GOT3 (cell line): ENCODE data around the gene SHROOM1.
"Not testable (repeated sequence)": the region's sequence is repeated elsewhere in the genome, so short reads cannot be mapped to it uniquely, and the experiment has no call there.

Source experiments
- DNase-seq: peaks from one replicate; lab custom pipeline; 2025; ENCODE audit warnings: mixed read lengths; lab: John Stamatoyannopoulos, UW

Gene SHROOM1

GRCh38 chr5:132830436-132831094, at the start of gene SHROOM1:
Gene SHROOM1, minus strand, starts transcription at chr5:132830647. Its CDS starts 4,507 bp downstream, at chr5:132826140.
- peak; percentile 34 for DNase-seq

DNA sequence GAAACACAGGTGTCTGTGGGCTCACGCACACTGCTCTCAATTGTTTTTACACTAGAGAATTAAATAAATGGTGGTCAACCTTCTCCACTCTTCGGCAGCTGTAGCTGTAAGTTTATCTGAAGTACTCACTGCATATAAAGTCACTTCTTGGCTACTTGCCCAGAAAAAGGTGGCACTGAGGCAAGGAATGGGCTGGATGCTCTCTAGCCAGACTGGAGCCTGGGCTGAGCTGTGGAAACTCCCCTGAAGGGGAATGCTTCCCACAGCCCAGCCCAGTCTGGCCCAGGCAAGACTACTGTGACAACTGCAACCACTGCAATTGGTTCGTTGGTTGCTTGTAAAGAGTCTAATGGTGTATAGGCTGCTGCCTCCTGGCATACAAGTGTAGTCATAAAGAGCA, 47.5 kb upstream of the SHROOM1 start:
- DNase-seq = no peak

- DNase-seq = no peak
Measured at GRCh38 chr5:132877466-132877865, 47.0 kb upstream of the SHROOM1 start.

GRCh38 chr5:132876020-132876759, 45.7 kb upstream of the SHROOM1 start:
- DNase-seq = no peak

GRCh38 chr5:132873930-132874271, 43.5 kb upstream of the SHROOM1 start:
- no peak for DNase-seq

DNA sequence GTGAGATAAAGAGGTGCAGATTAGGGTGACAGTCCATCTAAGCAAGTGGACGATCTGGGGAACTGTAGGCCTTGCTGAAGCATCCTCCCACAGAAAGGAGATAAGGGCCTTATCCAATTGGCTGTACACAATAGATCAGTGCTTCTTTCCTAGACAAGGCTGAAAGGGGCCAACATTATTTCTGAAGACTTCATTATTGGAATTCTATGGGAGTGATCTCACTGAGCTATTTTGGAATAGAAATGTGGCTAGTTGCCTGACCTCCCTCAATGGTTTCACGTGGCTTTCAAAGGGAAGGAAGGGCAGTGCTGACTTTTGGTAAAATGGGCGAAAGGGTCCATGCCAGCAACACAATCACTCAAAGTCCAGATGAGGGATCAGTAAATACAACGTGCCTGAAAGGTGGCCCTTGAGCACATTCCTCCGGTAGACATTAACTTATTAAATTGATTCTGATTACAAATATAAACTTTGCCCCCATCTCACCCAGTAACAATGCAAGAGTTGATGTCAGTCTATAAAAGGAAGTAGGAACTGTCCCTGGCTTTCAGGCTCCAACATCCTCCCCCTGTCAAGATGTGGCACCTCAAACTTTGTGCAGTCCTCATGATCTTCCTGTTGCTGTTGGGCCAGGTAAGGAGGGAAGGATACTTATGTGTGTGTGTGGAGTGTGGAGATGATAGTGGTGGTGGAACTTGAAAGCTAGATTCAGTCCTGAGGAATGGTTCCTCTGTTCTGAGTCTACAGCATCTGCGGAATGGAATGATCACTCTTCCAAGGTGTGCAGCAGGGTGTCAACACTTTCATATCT, 42.9 kb upstream of the SHROOM1 start, which contains the start of gene LEAP2:
LEAP2 (plus strand) TSS at position 550 of the 811 bp plus-strand sequence; CDS start at position 577, 27 bp downstream.
- DNase-seq = no peak

- no peak for DNase-seq
Measured at GRCh38 chr5:132872788-132873118, 42.3 kb upstream of the SHROOM1 start.

DNA sequence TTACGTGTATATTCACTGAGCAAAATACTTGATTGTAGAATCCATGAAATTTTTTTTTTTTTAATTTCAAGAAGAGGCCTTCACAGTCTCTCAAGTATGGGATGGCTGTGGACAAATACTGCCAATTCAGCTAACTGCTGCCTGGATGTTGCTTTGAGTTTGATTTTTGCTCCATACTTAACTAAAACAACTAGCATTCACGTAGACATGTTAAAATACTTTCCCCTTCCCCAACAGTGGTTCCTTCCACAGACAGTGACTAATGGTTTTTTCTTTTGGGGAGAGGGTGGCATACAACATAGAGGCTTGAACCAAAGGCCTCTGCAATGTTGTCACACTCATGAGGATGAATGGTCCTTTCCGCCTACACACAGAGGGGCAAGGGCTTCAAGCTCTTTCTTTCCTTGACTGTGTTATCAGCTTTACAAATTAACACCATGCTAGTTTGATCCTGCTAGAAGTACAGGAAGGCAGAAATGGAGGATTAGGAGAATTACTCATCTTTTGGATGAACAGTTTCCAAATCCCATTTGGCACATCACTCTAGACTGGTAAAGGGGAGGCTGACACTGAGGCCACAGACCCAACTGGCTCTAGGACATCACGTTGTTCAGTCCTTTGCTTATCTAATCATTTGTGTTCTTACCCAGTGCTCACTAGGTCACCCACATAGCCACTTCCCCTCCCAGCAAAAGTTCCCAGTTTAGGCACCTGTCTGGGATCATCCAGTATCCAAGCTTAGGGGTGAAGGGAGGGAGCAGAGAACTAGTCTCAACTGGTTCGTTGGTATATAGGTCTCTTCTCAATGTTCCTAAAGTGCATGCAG, 41.2 kb upstream of the SHROOM1 start:
- DNase-seq = no peak

GRCh38 chr5:132870801-132871200, 40.4 kb upstream of the SHROOM1 start:
- DNase-seq = no peak

- no peak for DNase-seq
Measured at GRCh38 chr5:132868754-132869153, 38.3 kb upstream of the SHROOM1 start.

- no peak for DNase-seq
Measured at GRCh38 chr5:132867046-132867451, 36.6 kb upstream of the SHROOM1 start.

GRCh38 chr5:132866342-132867045, 36.0 kb upstream of the SHROOM1 start, which contains the start of the genes GDF9 and UQCRQ:
Gene GDF9, minus strand, starts transcription at chr5:132866469. Its CDS starts 1,936 bp downstream, at chr5:132864533.
Gene UQCRQ, plus strand, starts transcription at chr5:132866642. Its CDS starts 240 bp downstream, at chr5:132866882.
- peak; percentile 92 for DNase-seq

DNA sequence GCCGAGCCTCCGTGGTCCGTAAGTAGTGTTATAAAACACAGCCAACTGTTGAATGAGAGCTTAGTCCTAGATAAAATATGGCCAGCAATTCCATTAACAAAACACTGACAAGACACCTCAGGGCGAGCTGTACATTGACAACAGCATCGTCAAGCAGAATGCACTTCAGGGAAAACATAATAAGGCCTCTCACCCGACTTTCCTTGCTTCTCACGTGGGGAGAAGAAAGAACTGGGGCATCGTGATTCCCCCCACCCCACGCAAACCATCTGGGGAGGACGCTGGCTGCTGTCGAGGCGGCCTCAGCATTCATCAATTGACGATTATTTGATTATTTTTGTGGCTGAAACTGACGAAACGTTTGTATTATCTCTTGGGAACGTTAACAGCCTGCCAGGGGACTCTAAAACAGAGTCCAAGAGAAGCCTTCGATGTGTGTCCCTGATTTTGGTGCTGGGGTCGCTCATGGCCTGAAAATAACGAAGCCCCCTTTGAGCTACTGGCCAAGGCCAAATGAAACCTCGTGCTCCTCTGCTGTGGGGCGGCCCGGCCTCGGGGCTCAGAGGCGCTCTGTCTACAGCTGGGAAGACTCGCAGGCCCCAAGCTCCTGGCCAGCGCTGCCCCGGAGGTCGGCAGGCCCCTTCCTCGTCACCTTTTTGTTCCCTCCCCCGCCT, 35.4 kb upstream of the SHROOM1 start:
- DNase-seq = no peak

GRCh38 chr5:132860742-132861141, 30.3 kb upstream of the SHROOM1 start:
- no peak for DNase-seq

GRCh38 chr5:132859889-132860437, 29.5 kb upstream of the SHROOM1 start:
- DNase-seq = no peak

DNA sequence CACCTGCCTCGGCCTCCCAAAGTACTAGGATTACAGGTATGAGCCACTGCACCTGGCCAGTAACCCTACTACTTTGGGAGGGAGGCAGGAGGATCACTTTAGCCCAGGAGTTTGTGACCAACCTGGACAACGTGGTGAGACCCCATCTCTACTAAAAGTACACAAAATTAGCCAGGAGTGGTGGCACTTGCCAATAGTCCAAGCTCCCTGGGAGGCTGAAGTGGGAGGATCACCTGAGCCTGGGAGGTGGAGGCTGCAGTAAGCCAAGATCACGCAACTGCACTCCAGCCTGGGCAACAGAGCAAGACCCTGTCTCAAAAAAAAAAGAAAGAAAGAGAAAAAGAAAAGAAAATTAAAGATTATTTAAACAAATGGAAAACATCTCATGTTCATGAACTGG, 25.6 kb upstream of the SHROOM1 start:
- no peak for DNase-seq

- DNase-seq = not testable (repeated sequence)
Measured at GRCh38 chr5:132854992-132855391, 24.5 kb upstream of the SHROOM1 start.

DNA sequence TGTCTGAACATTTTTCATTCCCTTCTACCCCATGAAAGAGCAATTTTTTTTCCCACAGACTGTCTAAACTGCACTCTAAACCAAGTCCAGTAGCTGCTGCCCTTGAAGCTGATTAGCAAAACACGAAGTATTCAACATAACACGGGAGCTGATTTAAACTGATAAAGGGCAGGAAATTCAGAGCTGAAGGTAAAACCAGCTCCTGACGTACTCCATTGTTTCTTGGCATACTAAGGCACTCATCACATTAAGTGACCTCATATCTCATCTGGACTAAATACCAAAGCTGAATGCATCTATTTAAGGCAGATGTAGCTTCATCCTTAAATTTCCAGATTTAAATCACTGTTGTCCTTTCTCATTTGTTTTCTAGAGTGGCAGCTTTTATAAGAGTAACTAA, 23.9 kb upstream of the SHROOM1 start:
- DNase-seq = no peak

- no peak for DNase-seq
Measured at GRCh38 chr5:132853790-132854189, 23.3 kb upstream of the SHROOM1 start.

GRCh38 chr5:132853323-132853722, 22.9 kb upstream of the SHROOM1 start:
- no peak for DNase-seq
